SK-N-SH treated with all-trans-retinoic acid at 6 μM for 48 hours (cell line): ENCODE data around the gene ZDHHC20.
A peak's percentile ranks its signal among the peaks of the same experiment; 100 is the strongest.
"Not testable (repeated sequence)": the region's sequence is repeated elsewhere in the genome, so short reads cannot be mapped to it uniquely, and the experiment has no call there.

ENCODE experiments used
- ATAC-seq: fragments of 200-7000 bp; cut with Tn5 transposase; 3 replicates; pipeline ENCODE4 v1.9.1; 2020; ENCODE audit warnings: mild to moderate bottlenecking, moderate library complexity
- ARNTL ChIP-seq: fragments of 450-650 bp; formaldehyde crosslinking; IDR thresholded peaks from 2 replicates; pipeline ENCODE4 v1.5.0; 2020; ENCODE audit warnings: low read depth, mild to moderate bottlenecking, moderate library complexity, borderline replicate concordance
- BACH2 ChIP-seq: fragments of 250-450 bp; sonication (Bioruptor Pico); IDR thresholded peaks from 2 replicates; pipeline ENCODE4 v1.9.0; 2021; ENCODE audit warnings: mild to moderate bottlenecking, borderline replicate concordance
- CREB5 ChIP-seq: fragments of 250-450 bp; sonication (Bioruptor Pico); IDR thresholded peaks from 2 replicates; pipeline ENCODE4 v1.5.1; 2020; ENCODE audit warnings: low read depth, mild to moderate bottlenecking, moderate library complexity
- CSRNP3 ChIP-seq: fragments of 250-450 bp; sonication (Bioruptor Pico); IDR thresholded peaks from 2 replicates; pipeline ENCODE4 v1.5.1; 2021; ENCODE audit warnings: mild to moderate bottlenecking, moderate library complexity
- GLIS3 ChIP-seq: fragments of 250-450 bp; sonication (Bioruptor Pico); IDR thresholded peaks from 2 replicates; pipeline ENCODE4 v1.5.0; 2020; ENCODE audit warnings: mild to moderate bottlenecking, moderate library complexity
- ISL1 ChIP-seq: fragments of 250-450 bp; sonication (Bioruptor Pico); IDR thresholded peaks from 2 replicates; pipeline ENCODE4 v2.1.2; 2022; ENCODE audit warnings: mild to moderate bottlenecking, moderate library complexity
- OSR1 ChIP-seq: fragments of 250-450 bp; sonication (Bioruptor Pico); IDR thresholded peaks from 2 replicates; pipeline ENCODE4 v1.8.0; 2022; ENCODE audit warnings: moderate library complexity, mild to moderate bottlenecking, inconsistent platforms
- POU6F1 ChIP-seq: fragments of 250-450 bp; sonication (Bioruptor Pico); IDR thresholded peaks from 2 replicates; pipeline ENCODE4 v1.8.0; 2021; ENCODE audit warnings: low read depth, mild to moderate bottlenecking, moderate library complexity, borderline replicate concordance
- PPARA ChIP-seq: fragments of 250-450 bp; sonication (Bioruptor Pico); IDR thresholded peaks from 2 replicates; pipeline ENCODE4 v1.5.0; 2020; ENCODE audit warnings: mild to moderate bottlenecking, borderline replicate concordance
- SNAI2 ChIP-seq: fragments of 250-450 bp; sonication (Bioruptor Pico); IDR thresholded peaks from 2 replicates; pipeline ENCODE4 v1.5.0; 2020; ENCODE audit warnings: mild to moderate bottlenecking, moderate library complexity
- TCF4 ChIP-seq: fragments of 250-450 bp; sonication (Bioruptor Pico); IDR thresholded peaks from 2 replicates; pipeline ENCODE4 v1.8.0; 2021; ENCODE audit warnings: mild to moderate bottlenecking, moderate library complexity, borderline replicate concordance
- TOX ChIP-seq: fragments of 250-450 bp; sonication (Bioruptor Pico); IDR thresholded peaks from 2 replicates; pipeline ENCODE4 v1.8.0; 2021; ENCODE audit warnings: mild to moderate bottlenecking, moderate library complexity, borderline replicate concordance
- TSHZ2 ChIP-seq: fragments of 250-450 bp; sonication (Bioruptor Pico); IDR thresholded peaks from 2 replicates; pipeline ENCODE4 v1.5.0; 2020; ENCODE audit warnings: mild to moderate bottlenecking, moderate library complexity
- ZC3H10 ChIP-seq: fragments of 250-450 bp; sonication (Bioruptor Pico); IDR thresholded peaks from 2 replicates; pipeline ENCODE4 v1.5.1; 2021; ENCODE audit warnings: mild to moderate bottlenecking, moderate library complexity
- ZFP3 ChIP-seq: fragments of 250-450 bp; sonication (Bioruptor Pico); IDR thresholded peaks from 2 replicates; pipeline ENCODE4 v1.5.0; 2020; ENCODE audit warnings: mild to moderate bottlenecking, moderate library complexity
- ZFP30 ChIP-seq: fragments of 450-650 bp; formaldehyde crosslinking; IDR thresholded peaks from 2 replicates; pipeline ENCODE4 v1.5.0; 2022; ENCODE audit warnings: mild to moderate bottlenecking, moderate library complexity
- ZNF70 ChIP-seq: fragments of 450-650 bp; formaldehyde crosslinking; IDR thresholded peaks from 2 replicates; pipeline ENCODE4 v1.5.0; 2020; ENCODE audit warnings: mild to moderate bottlenecking, moderate library complexity
- ZNF8 ChIP-seq: fragments of 450-650 bp; formaldehyde crosslinking; IDR thresholded peaks from 2 replicates; pipeline ENCODE4 v1.5.0; 2020; ENCODE audit warnings: mild to moderate bottlenecking, moderate library complexity

The ZDHHC20 gene

GRCh38 chr13:21426238-21426637, 32.9 kb downstream of the ZDHHC20 start (continued):
- no peak for TF ChIP-seq CSRNP3 (CRISPR knock-in tag)

- TF ChIP-seq ISL1: no peak
- no peak for TF ChIP-seq ZFP30
- ATAC-seq: peak; percentile 91
Observed at GRCh38 chr13:21420706-21421105, 38.4 kb downstream of the ZDHHC20 start.

GRCh38 chr13:21413013-21413412, 46.1 kb downstream of the ZDHHC20 start:
- TF ChIP-seq POU6F1 (CRISPR knock-in tag): no peak
- ATAC-seq: no peak

GRCh38 chr13:21410453-21410852, 48.6 kb downstream of the ZDHHC20 start:
- not testable (repeated sequence) for ATAC-seq

- no peak for TF ChIP-seq CSRNP3 (CRISPR knock-in tag)
- TF ChIP-seq PPARA (CRISPR knock-in tag): no peak
- TF ChIP-seq ZFP3 (CRISPR knock-in tag): no peak
- TF ChIP-seq OSR1 (CRISPR knock-in tag): no peak
- TF ChIP-seq TCF4 (CRISPR knock-in tag): no peak
- no peak for TF ChIP-seq CREB5
- TF ChIP-seq ZNF8 (CRISPR knock-in tag): no peak
- no peak for TF ChIP-seq TSHZ2 (CRISPR knock-in tag)
- no peak for TF ChIP-seq ZFP30
- TF ChIP-seq ARNTL: no peak
- no peak for TF ChIP-seq GLIS3 (CRISPR knock-in tag)
- no peak for TF ChIP-seq BACH2 (CRISPR knock-in tag)
- no peak for TF ChIP-seq ZC3H10
- no peak for TF ChIP-seq TOX
- ATAC-seq: no peak
Observed at GRCh38 chr13:21405309-21405708, 53.8 kb downstream of the ZDHHC20 start.

GRCh38 chr13:21402586-21403307, 56.4 kb downstream of the ZDHHC20 start:
- ATAC-seq: peak; percentile 56
- TF ChIP-seq SNAI2 (CRISPR knock-in tag) (no peak), BACH2 (CRISPR knock-in tag) (no peak), ZNF8 (CRISPR knock-in tag) (no peak), ZNF70 (CRISPR knock-in tag) (no peak), PPARA (CRISPR knock-in tag) (no peak), TCF4 (CRISPR knock-in tag) (no peak), CSRNP3 (CRISPR knock-in tag) (no peak), ARNTL (no peak), ISL1 (no peak), ZFP3 (CRISPR knock-in tag) (no peak), GLIS3 (CRISPR knock-in tag) (no peak)
